Measurements from ENCODE around the gene USP48.

Gene USP48

GRCh38 chr1:21823980-21824702 lies 41.2 kb upstream of the USP48 start:
- no peak for TF ChIP-seq CTCF (IDR thresholded peaks at IDR 0.05; ENCODE audit: insufficient read depth, low read length, poor library complexity, severe bottlenecking)
- H3K27me3 ChIP-seq (replicated peaks; ENCODE audit: control insufficient read depth, insufficient read depth, low read length): no peaks in the 10 kb centered on the region; the same call in 1 of the 2 replicates
- H3K4me3 ChIP-seq (replicated peaks; ENCODE audit: low read depth, low read length): no peak overlapping the region
- DNase-seq (ENCODE audit: extremely low read depth, insufficient read length): no peak
- H3K36me3 ChIP-seq (ENCODE audit: control insufficient read depth, insufficient read depth, low read length): no peaks in the 10 kb centered on the region

- no peaks in the 10 kb centered on the region for H3K36me3 ChIP-seq (ENCODE audit: control insufficient read depth, insufficient read depth, low read length)
- no peak for DNase-seq (ENCODE audit: extremely low read depth, insufficient read length)
Measured at GRCh38 chr1:21823206-21823979, 40.4 kb upstream of the USP48 start.

GRCh38 chr1:21822349-21822748 lies 39.4 kb upstream of the USP48 start:
- Histone ChIP-seq H3K4me3 (replicated peaks; ENCODE audit: low read depth, low read length) (no peak overlapping the region), H3K27me3 (replicated peaks; ENCODE audit: control insufficient read depth, insufficient read depth, low read length) (no peaks in the 10 kb centered on the region), H3K36me3 (ENCODE audit: control insufficient read depth, insufficient read depth, low read length) (no peaks in the 10 kb centered on the region)
- TF ChIP-seq CTCF (IDR thresholded peaks at IDR 0.05; ENCODE audit: insufficient read depth, low read length, poor library complexity, severe bottlenecking): no peak
- no peak for DNase-seq (ENCODE audit: extremely low read depth, insufficient read length)

More at GRCh38 chr1:21823206-21823979, 40.4 kb upstream of the USP48 start:
- H3K4me3 ChIP-seq (replicated peaks; ENCODE audit: low read depth, low read length): no peak overlapping the region
- H3K27me3 ChIP-seq (replicated peaks; ENCODE audit: control insufficient read depth, insufficient read depth, low read length): no peaks in the 10 kb centered on the region; the same call in 1 of the 2 replicates
- no peak for TF ChIP-seq CTCF (IDR thresholded peaks at IDR 0.05; ENCODE audit: insufficient read depth, low read length, poor library complexity, severe bottlenecking)

GRCh38 chr1:21821385-21822019 lies 38.6 kb upstream of the USP48 start:
- no peaks in the 10 kb centered on the region for H3K27me3 ChIP-seq (replicated peaks; ENCODE audit: control insufficient read depth, insufficient read depth, low read length)
- H3K36me3 ChIP-seq (ENCODE audit: control insufficient read depth, insufficient read depth, low read length): no peaks in the 10 kb centered on the region
- no peak overlapping the region for H3K4me3 ChIP-seq (replicated peaks; ENCODE audit: low read depth, low read length)
- no peak for DNase-seq (ENCODE audit: extremely low read depth, insufficient read length)
- no peak for TF ChIP-seq CTCF (IDR thresholded peaks at IDR 0.05; ENCODE audit: insufficient read depth, low read length, poor library complexity, severe bottlenecking)

- Histone ChIP-seq H3K27me3 (replicated peaks; ENCODE audit: control insufficient read depth, insufficient read depth, low read length) (no peaks in the 10 kb centered on the region), H3K4me3 (replicated peaks; ENCODE audit: low read depth, low read length) (no peak overlapping the region), H3K36me3 (ENCODE audit: control insufficient read depth, insufficient read depth, low read length) (no peaks in the 10 kb centered on the region)
- DNase-seq (ENCODE audit: extremely low read depth, insufficient read length): no peak
- TF ChIP-seq CTCF (IDR thresholded peaks at IDR 0.05; ENCODE audit: insufficient read depth, low read length, poor library complexity, severe bottlenecking): no peak
Measured at GRCh38 chr1:21820597-21821232, 37.8 kb upstream of the USP48 start.
